NCI-H2196 (cell line): ENCODE measurements around the gene SEC16A.

Experiments
- DNase-seq: peaks from one replicate; lab custom pipeline; 2025; ENCODE audit not compliant: unreplicated experiment; lab: John Stamatoyannopoulos, UW

Gene SEC16A

DNA sequence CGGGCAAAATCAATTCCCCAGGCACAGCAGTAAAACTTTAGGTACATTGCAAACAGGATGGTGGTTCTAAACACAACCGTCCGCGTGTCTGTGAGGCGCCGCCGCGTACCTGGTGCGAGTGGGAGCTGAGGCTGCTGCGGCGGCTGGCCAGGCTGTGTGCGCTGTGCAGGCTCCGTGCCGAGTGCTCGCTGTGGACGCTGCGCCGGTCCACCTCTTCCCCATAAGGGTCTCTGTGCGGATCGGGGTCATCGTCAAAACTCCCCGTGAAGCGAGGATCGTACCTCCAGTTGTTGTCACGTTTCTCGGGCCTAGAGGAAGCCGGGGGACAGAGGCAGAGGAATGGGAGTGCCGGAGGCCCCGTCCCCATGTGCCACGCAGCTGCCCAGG lies 16.7 kb downstream of the SEC16A start:
- no peak for DNase-seq

DNA sequence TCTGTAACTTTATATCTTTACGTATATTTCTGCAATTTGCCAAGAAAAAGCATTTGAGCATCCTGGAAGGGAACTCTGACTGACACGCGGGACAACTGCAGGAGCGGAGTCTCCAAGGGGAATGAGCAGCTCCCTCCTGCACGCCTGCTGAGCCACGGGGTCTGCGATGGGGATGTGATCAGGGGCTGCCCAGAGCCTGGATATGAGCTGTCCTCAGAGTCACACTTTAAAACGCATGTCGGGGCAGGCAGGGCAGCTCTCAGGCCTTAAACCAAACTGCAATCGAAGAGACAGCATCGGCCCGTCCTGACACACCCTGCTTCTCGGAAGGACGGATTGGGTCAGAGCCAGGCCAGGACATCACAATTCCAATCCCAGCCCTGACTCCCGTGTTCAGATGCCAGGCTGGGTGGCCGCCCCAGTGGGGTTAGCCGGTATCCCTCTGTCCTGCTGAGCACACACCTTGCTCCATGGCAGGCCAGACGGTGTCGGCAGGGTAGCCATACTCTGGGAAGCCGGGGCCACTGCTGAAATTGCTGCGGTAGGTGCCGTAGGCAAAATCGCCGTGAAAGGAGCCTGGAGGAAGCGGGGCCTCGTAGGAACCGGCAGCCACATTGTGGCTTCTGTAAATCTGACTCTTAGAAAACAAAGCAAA lies 17.2 kb downstream of the SEC16A start:
- no peak for DNase-seq

- DNase-seq = no peak
Observed at GRCh38 chr9:136464241-136464640, 18.6 kb downstream of the SEC16A start.

- no peak for DNase-seq
Observed at GRCh38 chr9:136463578-136463977, 19.3 kb downstream of the SEC16A start.

- no peak for DNase-seq
Observed at GRCh38 chr9:136462664-136463063, 20.2 kb downstream of the SEC16A start.

GRCh38 chr9:136460772-136461325 lies 22.0 kb downstream of the SEC16A start:
- DNase-seq = no peak

- DNase-seq = no peak
Observed at GRCh38 chr9:136459425-136459824, 23.4 kb downstream of the SEC16A start.

DNA sequence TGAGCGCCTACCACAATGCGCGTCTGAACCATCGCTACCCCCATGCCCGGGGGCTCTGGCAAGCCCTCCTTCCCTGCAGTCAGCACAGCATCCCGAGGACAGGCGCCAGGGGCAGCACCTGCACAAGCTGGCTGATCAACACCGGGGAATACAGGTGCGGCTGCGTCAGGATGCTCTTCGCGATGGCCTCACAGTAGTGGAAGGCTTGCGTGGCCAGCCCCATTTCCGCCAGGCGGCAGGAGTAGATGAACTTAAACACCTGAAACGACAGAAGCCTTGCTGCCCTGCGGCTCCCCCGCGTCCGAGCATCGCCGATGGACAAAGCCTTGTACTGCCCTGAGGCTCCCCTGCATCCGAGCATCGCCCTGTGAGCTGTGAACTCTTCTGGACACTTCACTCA lies 25.5 kb downstream of the SEC16A start:
- no peak for DNase-seq

- DNase-seq = no peak
Observed at GRCh38 chr9:136456258-136456657, 26.6 kb downstream of the SEC16A start.

- no peak for DNase-seq
Observed at GRCh38 chr9:136455043-136456002, 27.5 kb downstream of the SEC16A start.

DNA sequence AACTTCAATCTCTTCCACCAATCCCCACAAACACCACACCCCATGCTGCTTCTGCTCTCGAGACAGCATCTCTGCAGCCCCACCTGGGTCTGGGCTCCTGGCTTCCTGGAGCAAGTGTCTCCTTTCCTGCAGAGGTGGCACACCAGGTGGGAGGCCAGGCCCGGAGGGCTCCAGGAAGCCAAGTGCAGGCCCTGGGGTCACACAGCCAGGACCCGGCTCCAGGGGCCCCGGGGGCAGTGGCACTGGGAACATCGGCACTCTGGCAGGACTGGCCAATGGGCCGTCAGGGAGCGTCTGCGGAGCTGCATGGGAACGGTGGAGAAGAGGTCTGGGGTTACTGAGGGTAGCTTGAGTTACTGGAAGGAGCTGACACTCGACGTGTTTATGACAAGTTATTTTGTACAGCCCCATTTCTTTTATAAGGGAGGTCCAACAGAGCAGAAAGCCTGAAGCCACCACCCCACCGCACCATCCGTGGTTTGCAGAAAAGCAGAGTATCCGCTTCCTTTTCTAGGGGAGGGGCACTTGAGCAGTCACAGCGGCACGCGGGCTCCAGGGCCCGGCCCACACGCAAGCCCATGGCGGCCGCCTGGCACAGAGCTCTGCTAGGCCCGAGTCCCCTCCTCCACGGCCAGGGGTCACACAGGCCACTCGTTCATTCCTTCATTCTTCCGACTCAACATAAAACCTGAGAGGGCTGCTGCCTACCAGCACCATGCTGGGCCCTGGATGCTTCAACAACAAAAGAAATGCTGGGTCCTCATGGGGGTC lies 28.6 kb downstream of the SEC16A start:
- no peak for DNase-seq

DNA sequence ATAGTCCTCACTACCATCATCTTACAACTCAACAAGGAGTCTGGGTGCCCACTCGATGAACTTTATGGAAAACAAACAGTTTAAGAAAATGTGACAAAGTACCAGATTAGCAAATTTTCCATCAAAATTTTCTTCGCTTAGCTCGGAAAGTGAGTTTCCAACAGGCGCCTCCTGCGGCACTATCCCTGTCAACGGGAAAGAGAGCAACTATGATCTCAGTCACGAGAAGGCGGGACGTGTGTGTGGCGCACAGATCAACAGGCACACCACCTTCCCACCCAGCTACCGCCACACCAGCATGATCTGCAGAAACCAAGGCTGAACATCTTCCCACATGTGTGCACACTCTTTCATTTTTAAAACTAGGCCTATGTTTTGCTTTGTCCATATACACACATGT lies 29.5 kb downstream of the SEC16A start:
- no peak for DNase-seq

- no peak for DNase-seq
Observed at GRCh38 chr9:136451221-136451877, 31.5 kb downstream of the SEC16A start.

GRCh38 chr9:136448655-136449054 lies 34.2 kb downstream of the SEC16A start:
- no peak for DNase-seq

- no peak for DNase-seq
Observed at GRCh38 chr9:136447173-136447778, 35.6 kb downstream of the SEC16A start.

DNA sequence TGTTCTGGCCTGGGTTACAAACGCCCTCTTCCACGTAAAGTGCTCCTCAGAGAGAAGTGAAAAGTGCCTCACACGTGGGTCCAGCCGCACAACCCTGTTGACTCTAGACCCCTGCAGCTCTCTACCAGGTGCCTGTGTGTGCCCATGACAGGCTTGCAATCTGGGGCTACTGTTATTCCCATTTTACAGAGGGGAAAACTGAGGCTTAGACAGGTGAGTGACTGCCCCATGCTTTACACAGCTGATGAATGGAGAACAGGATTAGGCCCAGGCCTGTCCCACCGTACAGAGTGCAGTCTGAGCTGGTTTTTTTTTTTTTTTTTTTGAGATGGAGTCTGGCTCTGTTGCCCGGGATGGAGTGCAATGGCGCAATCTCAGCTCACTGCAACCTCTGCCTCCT lies 37.0 kb downstream of the SEC16A start:
- no peak for DNase-seq

GRCh38 chr9:136444102-136444501 lies 38.7 kb downstream of the SEC16A start:
- DNase-seq = no peak

DNA sequence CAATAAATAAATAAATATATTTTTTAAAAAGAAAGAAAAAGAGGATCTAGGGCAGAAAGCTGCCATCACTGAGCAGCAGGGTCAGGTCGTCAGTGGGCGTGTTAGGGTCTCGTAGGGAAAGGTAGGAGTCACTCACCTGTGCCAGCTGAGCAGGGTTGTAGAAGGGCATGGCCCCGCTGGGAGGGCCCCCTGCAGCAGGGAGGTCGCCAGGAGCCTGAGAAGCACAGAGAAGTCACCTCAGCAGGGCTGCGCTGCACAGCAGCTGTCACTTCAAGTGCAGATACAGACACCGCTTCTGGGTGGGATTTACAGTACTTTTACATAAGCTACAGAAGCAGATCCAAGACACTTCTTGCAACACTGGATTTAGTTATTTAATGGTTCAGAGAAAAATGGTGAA lies 39.2 kb downstream of the SEC16A start:
- DNase-seq = no peak

DNA sequence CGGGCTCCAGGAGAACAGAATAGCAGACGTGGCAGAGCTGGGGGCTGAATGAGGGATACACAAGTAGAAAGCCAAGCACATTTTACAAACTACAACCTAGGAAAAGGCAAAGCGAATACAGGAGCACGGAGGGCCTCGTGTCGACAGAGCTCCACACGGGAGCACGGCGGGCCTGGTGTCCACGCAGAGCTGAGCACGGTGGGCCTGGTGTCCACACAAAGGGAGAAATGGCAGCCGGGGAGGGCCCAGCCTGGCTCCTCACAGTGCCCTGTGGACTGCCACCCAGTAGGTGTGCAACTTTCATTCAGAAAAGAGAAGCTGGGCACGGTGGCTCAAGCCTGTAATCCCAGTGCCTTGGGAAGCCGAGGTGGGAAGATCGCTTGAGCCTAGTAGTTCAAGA lies 39.8 kb downstream of the SEC16A start:
- DNase-seq = no peak

- DNase-seq = no peak
Observed at GRCh38 chr9:136442265-136442664, 40.6 kb downstream of the SEC16A start.
